ENCODE data around the gene PFAS.

GRCh38 chr17:8254881-8255280, 5.8 kb downstream of the PFAS start:
- no peak for TF ChIP-seq POLR2A (IDR thresholded peaks at IDR 0.05; ENCODE audit: low read depth, low read length)
- TF ChIP-seq POLR2AphosphoS5 (IDR thresholded peaks at IDR 0.05; ENCODE audit: low read depth, low read length): no peak
